ENCODE data around the gene IGF2R.
"Not testable (repeated sequence)": the region's sequence is repeated elsewhere in the genome, so short reads cannot be mapped to it uniquely, and the experiment has no call there.

The IGF2R gene

GRCh38 chr6:159997498-159998101 lies 28.7 kb downstream of the IGF2R start:
- DNase-seq (ENCODE audit: low read depth, low spot score): no peak

- no peak for DNase-seq (ENCODE audit: low read depth, low spot score)
Observed at GRCh38 chr6:159998538-159998937, 29.7 kb downstream of the IGF2R start.

DNA sequence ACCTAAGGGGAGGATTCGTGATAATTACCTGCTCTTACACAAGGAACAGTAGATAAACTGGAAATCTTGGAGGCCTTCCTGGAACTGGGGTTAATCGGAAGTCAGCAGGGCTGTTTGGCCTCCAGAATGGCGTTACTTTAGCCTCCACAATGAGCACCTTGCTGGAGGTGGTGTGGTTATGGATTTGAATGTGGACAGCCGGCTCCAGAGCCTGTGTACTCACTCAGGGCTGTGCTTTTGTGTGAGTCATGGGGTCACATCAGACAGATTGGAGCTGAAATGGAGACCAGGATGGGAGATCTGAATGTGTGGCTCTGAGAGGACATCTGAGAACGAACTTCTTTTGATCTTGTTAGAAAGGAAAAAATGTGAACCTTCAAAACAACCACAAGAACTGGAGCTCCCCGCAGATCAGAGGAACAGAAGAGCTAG lies 30.4 kb downstream of the IGF2R start:
- DNase-seq (ENCODE audit: low read depth, low spot score): no peak

DNA sequence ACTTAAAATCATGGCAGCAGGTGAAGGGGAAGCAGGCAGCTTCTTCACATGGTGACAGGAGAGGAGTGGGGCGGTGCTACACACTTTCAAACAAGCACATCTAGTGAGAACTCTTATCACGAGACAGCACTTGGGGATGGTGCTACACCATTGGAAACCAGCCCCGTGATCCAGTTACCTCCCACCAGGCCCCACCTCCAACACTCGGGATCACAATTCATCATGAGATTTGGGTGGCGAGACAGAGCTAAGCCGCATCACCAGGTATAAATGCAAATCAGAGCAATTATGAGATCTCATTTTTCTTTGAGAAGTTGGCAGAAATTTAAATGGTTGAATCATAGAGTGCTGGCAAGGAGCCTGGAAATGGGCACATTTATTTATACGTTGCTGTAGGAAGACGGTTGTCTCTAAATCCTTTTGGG lies 31.4 kb downstream of the IGF2R start:
- DNase-seq (ENCODE audit: low read depth, low spot score): no peak

GRCh38 chr6:160000893-160001427 lies 32.1 kb downstream of the IGF2R start:
- not testable (repeated sequence) for DNase-seq (ENCODE audit: low read depth, low spot score)

DNA sequence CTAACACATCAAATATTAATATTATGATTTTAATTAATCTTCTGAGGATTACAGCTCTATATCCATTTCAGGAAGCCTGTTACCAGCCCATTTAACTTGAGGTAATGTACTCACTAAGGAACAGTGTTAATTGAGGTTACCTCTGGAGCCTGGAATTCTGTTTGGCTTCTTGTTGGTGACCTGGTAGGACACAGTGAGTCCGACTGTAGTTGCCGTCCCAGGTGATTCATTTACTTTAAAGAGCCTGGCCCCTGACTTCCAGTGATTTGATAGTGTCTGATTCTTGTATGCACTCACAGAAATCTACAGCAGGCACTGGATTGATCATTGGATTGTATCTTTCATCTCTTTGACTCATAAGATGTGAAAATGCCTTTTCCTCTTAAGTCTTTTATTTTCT lies 34.0 kb downstream of the IGF2R start:
- DNase-seq (ENCODE audit: low read depth, low spot score): no peak

DNA sequence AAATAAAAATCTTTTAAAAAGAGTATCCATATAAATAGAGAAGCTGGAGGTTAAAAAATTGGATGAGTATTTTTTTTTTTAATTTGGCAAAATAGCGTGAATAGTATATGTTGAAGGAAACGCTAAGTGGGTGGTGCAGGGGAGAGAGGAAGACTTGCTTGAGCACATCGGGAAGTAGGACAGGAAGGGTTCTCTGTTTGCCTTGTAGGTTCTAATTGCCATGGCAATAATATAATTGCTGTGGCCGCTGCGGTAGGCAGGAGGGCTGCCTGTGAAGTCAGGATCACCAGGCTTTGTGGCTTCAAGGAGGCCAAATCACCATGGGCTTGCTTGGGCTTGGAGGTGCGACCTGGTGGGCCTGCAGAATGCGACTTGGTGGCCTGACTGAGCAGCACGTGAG lies 35.1 kb downstream of the IGF2R start:
- no peak for DNase-seq (ENCODE audit: low read depth, low spot score)

GRCh38 chr6:160004419-160005175 lies 35.7 kb downstream of the IGF2R start:
- no peak for DNase-seq (ENCODE audit: low read depth, low spot score)

DNA sequence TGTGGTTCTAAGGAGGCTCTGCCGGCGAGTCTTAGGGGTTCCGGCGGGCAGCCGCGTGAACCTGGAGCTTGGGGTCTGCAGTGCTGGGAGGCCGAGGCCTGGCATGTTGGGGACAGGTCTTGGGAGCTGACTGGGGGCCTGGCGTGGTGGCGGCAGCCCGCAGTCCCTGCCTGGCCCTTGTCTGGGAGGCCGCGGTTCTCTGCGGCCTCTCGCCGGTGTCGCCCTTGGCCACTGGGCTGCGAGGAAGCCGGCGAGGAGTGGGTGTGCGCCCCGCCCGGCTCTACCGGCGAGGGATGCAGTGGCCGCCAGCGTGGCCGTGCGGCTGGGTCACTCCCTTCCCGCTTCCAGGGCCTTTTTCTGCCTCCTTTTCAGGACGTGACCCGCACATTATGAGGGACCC lies 36.3 kb downstream of the IGF2R start:
- DNase-seq (ENCODE audit: low read depth, low spot score): no peak

DNA sequence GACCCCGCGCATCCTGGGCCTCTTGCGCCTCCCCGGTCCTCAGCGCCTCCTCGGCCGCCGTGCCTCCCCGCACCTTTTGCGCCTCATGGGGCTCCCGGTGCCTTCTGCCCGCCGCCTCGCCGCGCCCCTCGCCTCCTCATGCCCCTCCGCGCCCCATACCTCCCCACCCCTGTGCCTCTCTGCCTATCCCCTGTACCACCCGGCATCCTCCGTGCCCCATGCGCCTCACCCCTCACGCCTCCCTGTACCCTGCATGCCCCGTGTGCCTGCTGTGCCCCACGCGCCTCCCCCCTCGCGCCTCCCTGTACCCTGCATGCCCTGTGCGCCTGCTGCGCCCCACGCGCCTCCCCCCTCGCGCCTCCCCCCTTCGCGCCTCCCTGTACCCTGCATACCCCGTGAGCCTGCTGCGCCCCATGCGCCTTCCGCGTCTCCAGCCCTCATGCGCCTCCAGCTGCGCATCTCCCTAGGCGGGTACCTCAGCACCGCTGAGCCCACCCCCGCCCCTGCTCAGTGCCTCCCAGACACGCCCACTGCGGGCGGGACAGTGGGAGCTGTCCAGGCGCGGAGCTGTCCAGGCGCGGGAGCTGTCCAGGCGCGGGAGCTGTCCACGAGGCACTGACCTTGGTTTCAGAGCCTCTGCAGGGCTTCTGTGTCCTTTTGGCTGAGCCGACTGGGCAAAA lies 37.1 kb downstream of the IGF2R start:
- peak; percentile 56 for DNase-seq (ENCODE audit: low read depth, low spot score)

GRCh38 chr6:160007145-160007544 lies 38.3 kb downstream of the IGF2R start:
- DNase-seq (ENCODE audit: low read depth, low spot score): no peak

GRCh38 chr6:160007611-160008010 lies 38.7 kb downstream of the IGF2R start:
- no peak for DNase-seq (ENCODE audit: low read depth, low spot score)

DNA sequence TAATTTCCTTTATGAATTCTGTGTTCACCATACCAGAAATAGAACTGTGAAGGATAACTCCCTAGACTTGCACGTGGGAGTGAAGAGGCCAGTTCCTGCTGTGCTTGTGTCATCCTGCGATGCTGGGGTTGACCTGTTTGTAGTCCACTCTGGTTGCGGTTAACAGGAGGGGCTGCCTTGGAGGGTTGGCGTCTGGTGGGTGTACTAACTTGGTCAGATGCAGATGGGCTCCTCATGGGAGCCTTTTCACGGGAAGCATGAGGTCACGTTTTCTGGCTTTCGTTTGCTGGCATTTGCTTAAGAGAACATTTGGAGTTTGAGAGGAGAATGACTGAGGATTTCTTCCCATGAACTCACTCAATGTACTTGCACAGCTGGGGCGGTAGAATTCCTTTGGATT lies 41.2 kb downstream of the IGF2R start:
- DNase-seq (ENCODE audit: low read depth, low spot score): no peak

DNA sequence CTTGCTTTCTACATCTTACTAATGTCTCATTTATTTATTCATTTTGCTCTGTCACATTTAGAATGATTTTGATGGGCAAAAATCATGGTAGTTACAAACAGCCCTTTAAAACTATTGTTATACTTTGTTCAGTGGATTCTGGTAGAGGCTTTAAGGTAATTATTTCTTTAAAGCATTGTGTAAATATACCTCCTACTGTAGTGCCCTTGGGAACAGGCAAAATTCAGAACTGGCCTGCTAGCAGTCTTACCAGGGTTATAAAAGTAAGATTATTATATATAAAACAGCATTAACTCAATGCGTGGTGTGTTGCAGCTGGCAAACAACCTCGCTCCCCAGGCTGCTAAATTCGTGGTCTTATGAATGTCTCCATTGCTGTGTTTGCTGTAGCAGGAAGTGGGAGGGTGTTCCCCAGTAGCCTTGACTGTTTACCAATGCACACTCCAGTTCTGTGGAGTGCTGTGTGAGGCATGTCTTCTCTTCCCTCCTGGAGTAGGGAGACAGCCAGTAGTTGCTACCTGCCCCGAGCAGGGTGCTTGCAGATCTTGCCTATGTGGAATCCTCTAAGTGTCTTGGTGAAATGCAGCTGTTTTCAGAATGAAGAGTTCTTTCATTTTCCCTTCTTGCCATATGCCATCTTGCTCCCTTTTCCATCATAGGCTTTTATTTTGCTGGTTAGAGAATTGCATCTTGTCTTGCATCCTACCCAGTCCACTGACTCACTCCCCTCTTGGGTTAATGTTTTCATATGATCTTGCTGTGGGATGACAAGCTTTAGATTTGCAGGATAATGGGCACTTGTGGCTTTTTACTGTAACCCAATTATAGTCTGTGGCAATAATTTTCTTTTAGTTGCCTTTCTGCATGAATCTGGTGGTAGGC lies 45.3 kb downstream of the IGF2R start:
- DNase-seq (ENCODE audit: low read depth, low spot score): no peak

DNA sequence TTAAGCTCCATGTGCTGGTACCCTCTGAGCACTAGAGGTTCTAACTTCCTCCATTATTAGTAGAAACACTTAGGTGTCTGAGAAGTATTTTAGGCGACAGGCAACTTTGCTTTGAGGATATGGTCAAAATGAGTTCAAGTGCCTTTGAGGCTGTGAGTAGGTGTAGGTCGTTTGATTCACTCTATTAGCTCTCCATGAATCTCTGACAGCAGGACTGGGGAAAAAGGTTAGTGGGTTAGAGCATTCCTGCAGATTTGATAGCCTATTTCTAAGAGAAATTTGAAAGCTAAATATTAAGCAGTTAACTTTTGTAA lies 45.9 kb downstream of the IGF2R start:
- DNase-seq (ENCODE audit: low read depth, low spot score): no peak

GRCh38 chr6:160015778-160016684 lies 47.1 kb downstream of the IGF2R start:
- no peak for DNase-seq (ENCODE audit: low read depth, low spot score)

DNA sequence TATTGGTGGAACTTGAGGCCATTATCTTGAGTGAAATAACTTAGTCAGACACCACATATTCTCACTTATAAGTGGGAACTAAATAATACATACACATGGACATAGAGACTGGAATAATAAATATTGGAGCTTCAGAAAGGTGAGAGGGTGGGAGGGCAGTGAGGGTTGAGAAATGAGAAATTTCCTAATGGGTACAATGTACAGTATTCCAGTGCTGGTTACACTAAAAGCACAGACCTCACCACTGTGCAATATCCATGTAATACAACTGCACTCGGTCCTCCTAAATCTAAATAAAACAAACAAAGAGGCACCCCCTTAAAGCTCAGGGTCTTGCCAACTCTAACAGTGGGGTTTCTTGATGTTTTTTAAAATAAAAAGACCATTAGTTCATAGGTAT lies 53.2 kb downstream of the IGF2R start:
- no peak for DNase-seq (ENCODE audit: low read depth, low spot score)

GRCh38 chr6:160022793-160023192 lies 53.9 kb downstream of the IGF2R start:
- no peak for DNase-seq (ENCODE audit: low read depth, low spot score)

DNA sequence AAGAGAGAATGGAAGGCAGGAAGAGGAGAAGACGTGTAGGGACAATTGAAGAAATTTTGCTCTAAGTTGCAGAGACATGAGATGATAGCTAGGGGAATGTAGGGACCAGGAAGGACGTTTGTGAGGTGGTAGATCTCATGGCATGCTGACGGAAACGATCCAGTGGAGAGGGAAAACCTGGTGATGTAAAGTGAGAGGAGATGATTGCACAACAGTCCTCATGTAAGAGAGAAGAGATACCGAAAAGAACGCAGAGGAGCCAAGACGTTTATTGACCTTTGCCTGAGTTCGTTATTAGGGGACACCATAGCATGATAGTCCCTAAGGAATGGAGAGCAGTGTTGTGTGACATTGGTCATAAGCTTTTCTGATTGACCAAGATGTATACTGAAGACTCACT lies 55.3 kb downstream of the IGF2R start:
- DNase-seq (ENCODE audit: low read depth, low spot score): no peak

DNA sequence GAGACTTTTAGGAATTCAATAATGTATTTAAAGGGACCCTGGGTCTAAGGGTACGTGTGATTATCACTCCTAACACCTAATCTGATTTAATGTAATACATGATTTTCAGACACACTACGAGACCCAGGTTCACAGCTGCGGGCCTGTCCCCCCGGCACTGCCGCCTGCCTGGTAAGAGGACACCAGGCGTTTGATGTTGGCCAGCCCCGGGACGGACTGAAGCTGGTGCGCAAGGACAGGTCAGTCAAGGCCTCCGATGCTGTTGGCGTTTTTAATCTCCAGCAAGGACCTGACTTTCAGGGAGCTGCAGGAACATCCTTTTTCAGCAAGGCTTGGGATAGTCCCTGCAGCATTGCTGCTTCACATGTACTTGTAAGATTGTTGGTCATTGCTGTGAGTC lies 58.2 kb downstream of the IGF2R start:
- DNase-seq (ENCODE audit: low read depth, low spot score): no peak

DNA sequence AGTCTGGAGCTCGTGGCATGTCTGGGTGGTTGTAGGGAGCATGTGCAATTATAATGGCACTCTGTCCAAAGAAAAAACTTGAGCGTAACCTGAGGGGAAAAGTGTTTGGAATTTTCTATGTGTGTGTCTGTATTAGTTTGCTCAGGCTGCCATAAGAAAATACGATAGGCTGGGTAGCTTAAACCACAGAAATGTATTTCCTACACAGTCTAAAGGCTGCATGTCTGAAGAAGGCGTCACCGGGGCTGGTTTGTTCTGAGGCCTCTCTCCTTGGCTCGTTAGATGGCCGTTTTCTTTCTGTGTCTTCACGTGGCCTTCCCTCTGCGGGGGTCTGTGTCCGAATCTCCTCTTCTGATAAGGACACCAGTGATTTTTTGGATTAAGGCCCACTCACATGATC lies 59.0 kb downstream of the IGF2R start:
- no peak for DNase-seq (ENCODE audit: low read depth, low spot score)

Measured in ELF-1 (cell line).